22Rv1 (cell line): ENCODE results near the gene USH2A.

Experiments used
- CTCF ChIP-seq: fragments of 450-650 bp; IDR thresholded peaks from 2 replicates; pipeline ENCODE4 v1.5.1; 2017; ENCODE audit warnings: mild to moderate bottlenecking
- ZFX ChIP-seq: fragments of 450-650 bp; IDR thresholded peaks from 2 replicates; pipeline ENCODE4 v1.6.1; 2017; ENCODE audit warnings: antibody characterized with exemption, borderline replicate concordance

- TF ChIP-seq CTCF (no peak), ZFX (no peak)
Measured at GRCh38 chr1:215878128-215878527, 545.1 kb downstream of the USH2A start.
